ENCODE measurements around the gene MAEA. TPM values are rescaled to one million over a fixed set of nuclear protein-coding genes. Genes with fewer than 3 reads are reported as not detected.

MAEA gene
- total and polyA plus RNA-seq, 8 donors, result 28.6 to 74.7 (median 32.7) TPM

- intact Hi-C loops (cut with DNase I), result no loop called here
- TF ChIP-seq CTCF (IDR thresholded peaks at IDR 0.05), result no peak
- no peak for FAIRE-seq
- H3K27ac ChIP-seq, result no peak overlapping the region
- no peaks in the 10 kb centered on the region for H3K27me3 ChIP-seq
- no peak for ATAC-seq
- no peak overlapping the region for H3K4me3 ChIP-seq
- peaks cover 0 to 5% (median 0%) of the 10 kb centered on the region in 3 donors for H3K36me3 ChIP-seq
- peak in 1 of 6 donors; percentile 4 for DNase-seq
- peaks cover 0 to 4% (median 0%) of the 10 kb centered on the region in 3 donors for H3K4me1 ChIP-seq
- WGBS, 2 donors, result 49 to 74% methylated on average over 4 of the region's 4 CpGs
- no peaks in the 10 kb centered on the region for H3K9me3 ChIP-seq
Measured at GRCh38 chr4:1302159-1302558, 12.5 kb downstream of the MAEA start.

- H3K4me3 ChIP-seq, result no peak overlapping the region
- ATAC-seq, result no peak
- no peak for TF ChIP-seq CTCF (IDR thresholded peaks at IDR 0.05)
- 93 to 95% methylated on average over 13 of the region's 13 CpGs for WGBS, 2 donors
- no peaks in the 10 kb centered on the region for H3K27me3 ChIP-seq
- FAIRE-seq, result no peak
- H3K27ac ChIP-seq, result no peak overlapping the region
- H3K36me3 ChIP-seq, result no peaks in the 10 kb centered on the region
- no peaks in the 10 kb centered on the region for H3K9me3 ChIP-seq
- DNase-seq, result peak in 1 of 6 donors; percentile 30
- intact Hi-C loops (cut with DNase I), result no loop called here
- H3K4me1 ChIP-seq, result peaks cover 0 to 8% (median 0%) of the 10 kb centered on the region in 3 donors
Measured at GRCh38 chr4:1305261-1305711, 15.6 kb downstream of the MAEA start.

GRCh38 chr4:1305781-1306455 lies 16.2 kb downstream of the MAEA start:
- WGBS, 2 donors, result 82 to 85% methylated on average over 17 of the region's 17 CpGs
- intact Hi-C loops (cut with DNase I), result no loop called here
- Histone ChIP-seq H3K4me1 (peaks cover 0 to 5% (median 0%) of the 10 kb centered on the region in 3 donors), H3K36me3 (no peaks in the 10 kb centered on the region), H3K27me3 (no peaks in the 10 kb centered on the region), H3K9me3 (no peaks in the 10 kb centered on the region), H3K27ac (no peak overlapping the region), H3K4me3 (no peak overlapping the region)
- ATAC-seq (no peak), FAIRE-seq (no peak), DNase-seq (peak in 1 of 6 donors; percentile 8)
- no peak for TF ChIP-seq CTCF (IDR thresholded peaks at IDR 0.05)

GRCh38 chr4:1307951-1308735 lies 18.5 kb downstream of the MAEA start:
- no peak overlapping the region for H3K27ac ChIP-seq
- ATAC-seq, result no peak

More at GRCh38 chr4:1307951-1308735, 18.5 kb downstream of the MAEA start:
- no peaks in the 10 kb centered on the region for H3K9me3 ChIP-seq
- DNase-seq (peak in 1 of 6 donors; percentile 34), FAIRE-seq (no peak)
- H3K4me1 ChIP-seq, result peaks cover 0 to 5% (median 0%) of the 10 kb centered on the region in 3 donors
- 93 to 95% methylated on average over 34 of the region's 34 CpGs for WGBS, 2 donors
- no peaks in the 10 kb centered on the region for H3K27me3 ChIP-seq
- peaks cover 0 to 7% (median 6%) of the 10 kb centered on the region in 3 donors for H3K36me3 ChIP-seq
- no peak for TF ChIP-seq CTCF (IDR thresholded peaks at IDR 0.05)
- intact Hi-C loops (cut with DNase I), result no loop called here
- H3K4me3 ChIP-seq, result no peak overlapping the region

Data from pancreas (tissue), 10 donors.